ENCODE results near the gene CEP131. TPM values are rescaled to one million over a fixed set of nuclear protein-coding genes. Genes with fewer than 3 reads are reported as not detected.

Gene CEP131
- total RNA-seq, 2 donors from 2014 or later: 23.2 to 28.0 TPM

GRCh38 chr17:81180836-81181810 lies 41.6 kb downstream of the CEP131 start:
- TF ChIP-seq CTCF (conservative IDR thresholded peaks at IDR 0.05): no peak
- WGBS, 2 experiments (ENCODE audit: insufficient coverage in 1 of 2, insufficient read length in 1 of 2): 92 to 98% methylated on average over 17 to 49 of the region's 49 CpGs
- Mint-ChIP-seq H3K4me3 (no peak overlapping the region), H3K4me1 (no peaks in the 10 kb centered on the region), H3K27me3 (ENCODE audit: insufficient read depth) (no peaks in the 10 kb centered on the region), H3K27ac (no peak overlapping the region), H3K9me3 (no peaks in the 10 kb centered on the region), H3K36me3 (ENCODE audit: low read depth) (no peaks in the 10 kb centered on the region)
- H3K4me1 ChIP-seq (ENCODE audit: control insufficient read depth, insufficient read depth, low read length): no peaks in the 10 kb centered on the region
- DNase-seq: no peak
- H3K27ac ChIP-seq (ENCODE audit: low read depth, low read length): no peak overlapping the region
- H3K9me3 ChIP-seq (ENCODE audit: control insufficient read depth, low read length): no peaks in the 10 kb centered on the region
- no peak overlapping the region for H3K4me3 ChIP-seq (ENCODE audit: low read length)
- H3K9ac ChIP-seq (ENCODE audit: extremely low read depth, low read length, poor library complexity, severe bottlenecking): no peak overlapping the region
- H3K36me3 ChIP-seq (ENCODE audit: control insufficient read depth, insufficient read depth, low read length): no peaks in the 10 kb centered on the region
- H3K27me3 ChIP-seq (ENCODE audit: control insufficient read depth, insufficient read depth, low read length, poor library complexity, severe bottlenecking): no peaks in the 10 kb centered on the region

GRCh38 chr17:81179861-81180260 lies 42.9 kb downstream of the CEP131 start:
- Mint-ChIP-seq H3K9me3 (peaks cover 2% of the 10 kb centered on the region), H3K27ac (no peak overlapping the region), H3K4me3 (no peak overlapping the region), H3K27me3 (ENCODE audit: insufficient read depth) (no peaks in the 10 kb centered on the region), H3K36me3 (ENCODE audit: low read depth) (no peaks in the 10 kb centered on the region), H3K4me1 (no peaks in the 10 kb centered on the region)
- no peaks in the 10 kb centered on the region for H3K36me3 ChIP-seq (ENCODE audit: control insufficient read depth, insufficient read depth, low read length)
- no peak for TF ChIP-seq CTCF (conservative IDR thresholded peaks at IDR 0.05)
- H3K27me3 ChIP-seq (ENCODE audit: control insufficient read depth, insufficient read depth, low read length, poor library complexity, severe bottlenecking): no peaks in the 10 kb centered on the region
- H3K9me3 ChIP-seq (ENCODE audit: control insufficient read depth, low read length): peaks cover 6% of the 10 kb centered on the region
- no peaks in the 10 kb centered on the region for H3K4me1 ChIP-seq (ENCODE audit: control insufficient read depth, insufficient read depth, low read length)
- WGBS, 2 experiments (ENCODE audit: insufficient coverage in 1 of 2, insufficient read length in 1 of 2): 93 to 95% methylated on average over 12 of the region's 12 CpGs
- H3K9ac ChIP-seq (ENCODE audit: extremely low read depth, low read length, poor library complexity, severe bottlenecking): no peak overlapping the region
- DNase-seq: no peak
- H3K27ac ChIP-seq (ENCODE audit: low read depth, low read length): no peak overlapping the region
- H3K4me3 ChIP-seq (ENCODE audit: low read length): no peak overlapping the region

- Histone ChIP-seq H3K4me1 (ENCODE audit: control insufficient read depth, insufficient read depth, low read length) (no peaks in the 10 kb centered on the region), H3K36me3 (ENCODE audit: control insufficient read depth, insufficient read depth, low read length) (no peaks in the 10 kb centered on the region), H3K9me3 (ENCODE audit: control insufficient read depth, low read length) (peaks cover 6% of the 10 kb centered on the region), H3K4me3 (ENCODE audit: low read length) (no peak overlapping the region), H3K27me3 (ENCODE audit: control insufficient read depth, insufficient read depth, low read length, poor library complexity, severe bottlenecking) (no peaks in the 10 kb centered on the region), H3K9ac (ENCODE audit: extremely low read depth, low read length, poor library complexity, severe bottlenecking) (no peak overlapping the region), H3K27ac (ENCODE audit: low read depth, low read length) (no peak overlapping the region)
- Mint-ChIP-seq H3K36me3 (ENCODE audit: low read depth) (no peaks in the 10 kb centered on the region), H3K27ac (no peak overlapping the region), H3K4me3 (no peak overlapping the region), H3K27me3 (ENCODE audit: insufficient read depth) (no peaks in the 10 kb centered on the region), H3K4me1 (no peaks in the 10 kb centered on the region), H3K9me3 (peaks cover 2% of the 10 kb centered on the region)
- TF ChIP-seq CTCF (conservative IDR thresholded peaks at IDR 0.05): no peak
- 92% methylated on average over 9 of the region's 9 CpGs; no CpG with 5 or more reads in 1 of the 2 experiments for WGBS, 2 experiments (ENCODE audit: insufficient coverage in 1 of 2, insufficient read length in 1 of 2)
- no peak for DNase-seq
These were observed 43.5 kb downstream of the CEP131 start for GRCh38 chr17:81179220-81179619.
